KOPT-K1 (cell line): ENCODE data around the gene ANKS1A.

ENCODE experiments used
- H3K27ac ChIP-seq: fragments of 200-600 bp; sonication (generic); 2 replicates; pipeline ENCODE4 v1.5.1; 2016; ENCODE audit warnings: antibody characterized with exemption, mild to moderate bottlenecking, low read depth, low read length; ENCODE audit not compliant: poor library complexity, severe bottlenecking
- H3K36me3 ChIP-seq: fragments of 200-600 bp; sonication (generic); 2 replicates; pipeline ENCODE4 v1.5.1; 2017; ENCODE audit warnings: antibody characterized with exemption, mild to moderate bottlenecking, low read length, moderate library complexity; ENCODE audit not compliant: insufficient read depth
- H3K9me3 ChIP-seq: fragments of 200-600 bp; sonication (generic); 2 replicates; pipeline ENCODE4 v1.5.1; 2017; ENCODE audit warnings: antibody characterized with exemption, low read length, mild to moderate bottlenecking; ENCODE audit not compliant: insufficient read depth, poor library complexity, severe bottlenecking

ANKS1A gene

DNA sequence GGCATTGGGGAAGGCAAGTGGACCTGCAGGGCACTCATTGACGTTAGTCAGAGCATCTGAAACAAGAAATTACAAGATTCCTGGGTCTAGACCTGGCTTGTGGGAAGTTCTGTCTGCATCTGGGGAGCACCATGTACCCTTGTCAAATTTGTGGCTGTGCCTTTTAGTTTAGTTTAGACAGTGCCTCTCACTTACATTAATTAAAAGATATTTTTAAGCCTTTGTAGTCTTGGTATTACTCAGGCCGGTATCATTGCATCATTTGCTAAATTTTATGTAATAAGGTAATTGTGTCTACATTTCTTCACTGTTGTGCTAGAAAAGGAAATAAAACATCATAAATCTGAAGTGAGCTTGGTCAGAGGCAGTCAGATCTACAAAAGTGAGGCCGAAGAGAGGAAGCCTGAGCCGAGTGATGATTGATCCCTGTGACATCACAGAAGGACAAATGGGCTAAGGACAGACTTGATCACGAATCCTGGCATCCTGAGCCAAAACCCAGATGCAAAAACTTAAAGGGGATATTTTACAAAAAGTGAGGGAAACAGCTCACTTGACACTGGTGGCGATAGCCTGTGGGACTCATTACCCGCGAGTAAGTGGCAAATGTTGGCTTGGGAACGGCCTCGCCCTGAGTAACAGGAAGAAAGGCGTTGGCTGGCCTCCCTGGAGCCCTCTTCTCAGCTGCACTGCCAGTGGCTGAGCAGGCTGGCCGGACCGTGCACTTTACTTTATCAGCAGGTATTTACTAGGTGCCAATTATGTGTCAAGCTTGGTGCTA, 145.5 kb downstream of the ANKS1A start:
- Histone ChIP-seq H3K27ac (no peak overlapping the region), H3K9me3 (no peaks in the 10 kb centered on the region), H3K36me3 (no peaks in the 10 kb centered on the region)

DNA sequence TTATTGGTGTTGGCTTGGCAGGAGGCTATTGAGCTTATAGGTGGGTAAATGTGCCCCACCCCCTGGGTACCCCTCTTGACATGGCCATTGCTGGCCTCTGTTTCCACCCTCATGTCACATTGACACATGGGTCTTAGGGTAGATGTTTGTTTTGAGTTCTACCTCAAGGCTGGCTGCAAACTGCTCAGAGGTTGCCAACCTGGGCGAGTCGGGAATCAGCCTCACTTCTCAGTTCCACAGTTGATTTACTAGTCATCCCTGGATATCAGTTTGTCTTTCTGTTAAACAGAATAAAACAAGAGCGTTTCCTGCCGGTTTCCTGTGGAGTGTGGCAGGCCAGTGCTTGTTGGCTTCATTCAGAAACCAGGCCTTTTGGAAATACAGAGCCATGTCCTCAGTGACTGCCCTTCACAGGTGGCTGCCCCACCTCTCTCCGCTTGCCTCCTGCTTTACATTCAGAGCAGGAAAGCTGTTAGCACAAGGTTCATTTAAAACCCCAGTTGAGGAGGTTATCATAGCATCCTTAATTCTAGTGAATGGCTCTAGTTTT, 146.5 kb downstream of the ANKS1A start:
- Histone ChIP-seq H3K27ac (no peak overlapping the region), H3K9me3 (no peaks in the 10 kb centered on the region), H3K36me3 (no peaks in the 10 kb centered on the region)

DNA sequence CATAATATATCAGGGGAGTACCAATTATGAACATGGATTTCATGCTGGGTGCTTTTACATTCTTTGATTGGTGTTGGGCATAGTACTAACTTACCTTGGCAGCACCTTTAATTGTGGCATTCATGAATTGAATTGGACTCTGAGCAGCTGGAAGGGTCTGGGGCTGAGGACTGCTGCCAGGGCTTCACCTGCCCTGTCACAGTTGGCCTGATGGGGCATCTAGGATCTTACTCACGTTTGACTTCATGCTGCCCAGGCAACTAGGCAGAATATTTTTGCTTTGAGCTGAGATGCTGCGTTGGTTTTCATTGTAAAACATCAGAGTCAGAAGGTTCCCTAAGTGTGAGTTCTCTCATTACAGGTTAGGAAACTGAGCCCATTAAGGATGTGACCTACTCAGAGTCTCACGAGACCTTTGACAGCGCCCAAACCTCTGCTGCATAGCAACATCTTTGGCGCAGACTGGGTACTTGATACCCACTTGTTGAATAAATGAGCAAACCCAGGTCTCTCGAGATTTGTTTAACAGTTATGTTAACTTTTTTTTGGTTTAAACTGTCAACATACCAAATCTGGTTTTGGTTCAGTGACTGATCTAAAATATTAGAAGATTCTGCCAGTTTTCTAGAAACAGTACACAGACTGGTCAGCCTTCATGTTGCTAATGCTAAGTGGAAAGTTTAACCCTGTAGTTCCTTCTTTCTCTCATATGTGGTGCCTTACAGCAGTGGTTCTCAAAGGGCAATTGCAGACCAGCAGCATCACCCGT, 147.2 kb downstream of the ANKS1A start:
- Histone ChIP-seq H3K9me3 (no peaks in the 10 kb centered on the region), H3K36me3 (no peaks in the 10 kb centered on the region), H3K27ac (no peak overlapping the region)

DNA sequence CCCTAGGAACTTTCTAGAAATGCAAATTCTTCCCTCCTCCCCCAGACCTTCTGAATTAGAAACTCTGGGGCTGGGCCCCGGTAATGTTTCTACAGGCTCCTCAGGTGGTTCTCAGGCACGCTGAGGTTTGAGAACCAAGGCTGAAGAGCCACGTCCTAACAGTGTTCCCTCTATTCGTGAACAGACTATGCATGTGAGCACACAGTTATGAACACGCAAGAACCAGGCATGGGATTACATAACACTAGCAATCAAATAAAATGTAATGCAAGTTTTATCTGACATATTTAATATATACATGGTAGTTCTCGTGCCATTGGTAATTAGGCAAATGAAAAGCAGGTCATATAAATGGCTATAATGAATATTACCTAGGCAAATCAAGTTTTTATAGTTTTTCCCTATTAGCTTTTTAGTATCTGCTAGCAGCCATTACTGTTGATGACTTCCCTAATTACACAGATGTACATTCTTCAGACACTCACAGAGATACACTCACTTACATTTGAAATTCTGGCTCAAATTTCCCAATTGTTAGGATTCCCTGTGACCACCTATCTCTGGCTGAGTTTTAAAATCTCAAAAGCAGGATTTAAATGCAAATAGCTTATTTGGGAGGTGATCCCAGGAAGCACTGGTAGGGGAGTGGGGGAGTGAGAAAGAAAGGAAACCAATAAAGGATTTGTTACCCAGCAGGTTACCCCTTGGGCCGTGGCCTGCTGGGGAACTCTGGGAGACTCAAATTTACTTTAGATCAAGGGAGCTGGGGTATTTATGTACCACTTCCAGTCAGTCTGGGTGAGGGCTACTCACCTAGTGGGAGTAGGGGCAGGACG, 148.0 kb downstream of the ANKS1A start:
- H3K27ac ChIP-seq = no peak overlapping the region
- H3K9me3 ChIP-seq = no peaks in the 10 kb centered on the region
- no peaks in the 10 kb centered on the region for H3K36me3 ChIP-seq

DNA sequence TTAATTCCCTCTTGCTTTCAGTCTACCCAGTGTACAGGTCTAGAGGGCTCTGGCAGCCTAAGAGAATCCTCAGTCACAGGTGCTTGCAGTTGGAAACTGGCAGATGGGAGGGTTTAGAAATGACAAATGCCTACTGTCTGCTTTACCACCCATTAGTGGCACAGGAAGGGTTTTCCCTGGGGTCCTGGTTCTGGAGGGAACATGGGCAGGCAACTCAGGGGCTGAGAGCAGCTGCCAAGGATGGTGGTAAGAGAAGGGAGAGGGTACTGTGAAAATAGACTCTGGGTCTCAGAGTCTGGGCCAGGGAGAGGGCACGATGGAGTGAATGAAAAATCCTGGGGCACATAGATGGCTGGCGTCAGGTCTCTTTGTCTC, 148.6 kb downstream of the ANKS1A start:
- no peak overlapping the region for H3K27ac ChIP-seq
- no peaks in the 10 kb centered on the region for H3K36me3 ChIP-seq
- no peaks in the 10 kb centered on the region for H3K9me3 ChIP-seq

DNA sequence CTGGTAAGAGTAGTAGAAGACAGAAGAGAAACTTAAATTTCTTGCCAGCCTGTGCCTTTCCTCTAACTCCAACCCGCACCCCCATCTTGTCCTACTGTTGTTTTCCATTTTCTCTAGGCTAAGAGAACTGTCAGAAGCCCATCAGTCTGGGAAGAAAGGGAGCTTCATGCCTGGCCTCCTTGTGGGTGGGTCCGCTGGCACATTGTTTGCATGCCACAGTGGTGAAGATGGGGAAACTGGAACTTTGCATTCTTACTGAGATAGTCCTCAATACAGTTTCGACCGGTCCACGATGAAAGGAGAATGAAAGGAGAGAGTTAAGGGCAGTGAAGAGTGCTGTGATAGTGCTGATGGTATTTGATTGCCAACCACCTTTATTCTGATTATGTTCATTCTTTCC, 149.0 kb downstream of the ANKS1A start:
- H3K36me3 ChIP-seq = no peaks in the 10 kb centered on the region
- H3K9me3 ChIP-seq = no peaks in the 10 kb centered on the region
- no peak overlapping the region for H3K27ac ChIP-seq

DNA sequence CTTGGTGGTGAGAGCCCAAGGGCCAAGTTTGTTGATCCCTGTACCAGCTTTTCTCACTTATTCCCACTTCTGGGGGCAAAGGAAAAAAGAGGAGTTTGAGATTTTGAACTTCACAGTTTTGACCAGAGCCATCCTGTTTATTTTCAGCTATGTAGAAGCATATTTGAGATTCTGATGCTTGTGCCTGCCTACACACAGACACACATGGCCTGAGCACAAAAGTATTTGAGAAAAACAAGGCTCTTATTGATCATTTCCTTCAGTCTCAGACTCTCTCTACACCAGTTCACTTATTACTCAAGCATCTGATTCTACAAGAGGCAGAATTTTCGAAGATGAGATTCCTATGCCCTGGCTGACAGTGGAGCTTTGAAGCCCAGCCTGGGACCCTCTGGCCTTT, 151.3 kb downstream of the ANKS1A start:
- Histone ChIP-seq H3K9me3 (no peaks in the 10 kb centered on the region), H3K36me3 (no peaks in the 10 kb centered on the region), H3K27ac (no peak overlapping the region)

DNA sequence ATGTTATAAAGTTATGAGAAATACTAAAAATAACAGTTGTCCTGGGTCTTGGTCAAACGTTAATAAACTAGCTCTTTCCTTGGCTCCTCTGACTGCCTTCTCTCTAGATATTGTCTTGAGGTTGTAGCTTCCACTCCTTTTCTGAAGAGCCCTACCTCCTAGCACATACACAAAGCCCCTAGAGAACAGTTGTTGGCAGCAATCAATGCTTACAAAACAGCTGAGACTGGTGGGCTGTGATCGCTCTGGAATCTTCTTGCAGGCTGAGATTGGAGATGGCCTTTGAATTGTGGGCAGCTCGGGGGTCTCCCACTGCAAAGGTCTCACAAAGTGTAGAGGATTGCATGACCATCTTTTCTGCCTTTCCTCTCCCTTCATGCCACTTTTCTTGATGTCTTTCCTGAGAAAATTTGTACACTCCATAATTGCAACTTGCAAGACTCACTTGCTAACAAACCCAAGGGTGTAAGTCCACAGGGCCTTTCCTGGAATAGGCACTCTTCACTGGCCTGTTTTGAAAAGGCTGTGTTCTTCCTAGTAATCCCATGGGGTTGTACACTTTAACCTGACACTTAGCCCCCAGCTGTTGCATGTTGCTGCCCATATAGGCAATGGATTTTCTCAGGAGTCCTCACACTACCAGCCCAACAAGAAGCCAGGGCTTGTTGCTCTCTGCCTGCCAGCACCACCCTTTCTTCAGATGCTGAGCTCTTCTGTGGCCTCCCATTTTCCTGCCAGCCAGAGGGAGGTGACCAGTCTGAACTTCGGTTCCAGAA, 152.2 kb downstream of the ANKS1A start:
- Histone ChIP-seq H3K9me3 (no peaks in the 10 kb centered on the region), H3K36me3 (no peaks in the 10 kb centered on the region), H3K27ac (no peak overlapping the region)

DNA sequence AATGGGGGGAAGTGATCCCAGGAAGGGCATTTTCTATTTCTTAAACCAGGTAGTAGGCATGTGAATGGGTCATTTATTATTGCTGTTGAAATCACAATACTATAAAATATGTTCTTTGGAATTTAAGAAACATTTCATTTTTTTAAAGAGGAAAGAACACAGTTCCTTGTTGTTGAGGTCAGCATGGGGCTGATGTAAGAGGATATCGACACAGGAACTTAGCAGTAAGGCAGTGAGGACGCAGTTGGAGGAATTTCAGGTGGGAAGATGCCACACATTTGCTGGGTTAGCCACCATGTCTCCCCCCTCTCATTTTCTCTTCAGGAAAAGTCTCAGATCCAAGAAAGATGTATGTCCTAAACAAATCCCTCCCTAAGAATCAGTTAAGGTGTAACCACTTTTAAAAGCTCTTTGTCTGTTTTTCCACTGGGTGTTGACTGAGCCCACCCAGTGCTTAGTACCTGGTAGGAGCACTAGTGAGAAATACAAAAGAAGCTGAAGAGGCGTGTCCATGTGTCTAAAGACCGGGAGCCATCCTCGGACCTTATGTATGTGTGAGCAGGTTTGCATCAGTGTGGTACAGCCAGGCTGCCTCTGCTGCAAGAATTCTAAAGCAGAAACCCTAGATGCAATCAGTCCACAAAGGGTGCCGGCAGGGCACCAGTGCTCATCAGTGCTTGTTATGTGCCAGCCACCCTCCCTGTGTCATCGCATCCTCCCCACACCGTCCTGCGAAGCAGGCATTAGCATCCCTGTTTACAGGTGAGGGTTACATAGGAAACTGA, 153.2 kb downstream of the ANKS1A start:
- Histone ChIP-seq H3K9me3 (no peaks in the 10 kb centered on the region), H3K36me3 (no peaks in the 10 kb centered on the region), H3K27ac (no peak overlapping the region)

DNA sequence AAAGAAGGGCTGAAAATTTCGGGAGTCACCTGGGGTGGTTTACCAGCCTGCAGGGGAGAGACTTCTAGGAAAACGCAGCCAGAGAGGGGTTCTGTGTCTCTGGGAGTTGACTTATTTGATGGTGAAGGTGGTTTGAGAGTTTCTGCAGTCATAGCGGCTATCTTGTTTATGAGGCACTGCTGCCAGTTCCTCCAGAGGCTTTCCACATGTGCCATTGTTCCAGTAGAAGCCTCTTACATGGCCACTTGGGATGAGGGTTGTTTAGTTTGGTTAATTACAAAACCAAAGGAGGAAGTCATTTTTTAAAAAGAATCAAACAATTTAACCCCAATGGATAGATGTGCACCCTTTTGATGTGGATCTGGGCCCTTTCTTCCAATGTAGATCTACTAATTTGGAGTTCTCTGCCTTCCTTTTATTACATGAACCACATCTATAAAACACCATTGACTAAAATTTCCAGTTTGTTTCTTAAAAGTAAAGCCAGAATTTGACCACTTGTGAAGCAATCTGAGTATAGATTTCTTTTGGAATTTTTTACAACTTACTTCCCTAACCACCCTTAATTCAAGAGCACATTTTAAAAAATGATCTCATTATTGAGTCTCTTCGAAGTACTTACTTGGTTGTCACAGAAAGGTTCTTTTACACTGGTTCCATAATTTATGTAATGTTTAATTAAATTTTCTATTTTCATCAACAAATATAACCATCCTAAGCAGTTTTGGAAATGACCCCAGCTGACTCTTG, 154.5 kb downstream of the ANKS1A start:
- Histone ChIP-seq H3K27ac (no peak overlapping the region), H3K9me3 (no peaks in the 10 kb centered on the region)

DNA sequence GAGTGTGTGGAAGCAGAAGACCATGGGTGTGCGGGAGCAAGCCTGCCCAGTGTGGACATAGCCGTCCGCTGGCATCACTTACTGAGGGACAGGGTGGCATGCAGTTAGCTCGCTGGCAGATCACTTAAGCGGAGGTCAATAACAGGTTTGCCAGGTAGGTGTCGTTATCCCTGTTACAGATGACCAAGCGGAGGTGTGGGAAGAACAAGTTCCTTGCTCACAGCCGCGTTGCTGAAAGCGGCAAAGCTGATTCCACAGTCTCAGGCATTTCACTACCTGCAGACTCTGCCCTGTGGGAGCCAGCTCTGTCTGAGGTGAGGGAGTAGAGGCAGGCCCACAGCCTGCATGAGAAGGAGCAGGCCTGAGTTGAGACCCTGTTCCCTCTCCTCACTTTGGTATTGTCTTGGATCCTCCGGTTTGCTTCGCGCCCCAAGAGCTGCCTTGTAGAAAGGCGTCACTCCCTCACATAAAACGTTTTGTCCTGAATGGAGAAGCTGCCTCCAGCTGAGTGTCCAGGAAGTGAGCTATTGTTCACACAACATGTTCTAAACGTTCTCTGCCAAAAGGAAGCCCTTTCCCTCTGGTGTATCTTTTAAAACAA, 155.2 kb downstream of the ANKS1A start:
- Histone ChIP-seq H3K27ac (no peak overlapping the region), H3K36me3 (no peaks in the 10 kb centered on the region), H3K9me3 (no peaks in the 10 kb centered on the region)

More for the DNA sequence above, 154.5 kb downstream of the ANKS1A start:
- H3K36me3 ChIP-seq = no peaks in the 10 kb centered on the region

DNA sequence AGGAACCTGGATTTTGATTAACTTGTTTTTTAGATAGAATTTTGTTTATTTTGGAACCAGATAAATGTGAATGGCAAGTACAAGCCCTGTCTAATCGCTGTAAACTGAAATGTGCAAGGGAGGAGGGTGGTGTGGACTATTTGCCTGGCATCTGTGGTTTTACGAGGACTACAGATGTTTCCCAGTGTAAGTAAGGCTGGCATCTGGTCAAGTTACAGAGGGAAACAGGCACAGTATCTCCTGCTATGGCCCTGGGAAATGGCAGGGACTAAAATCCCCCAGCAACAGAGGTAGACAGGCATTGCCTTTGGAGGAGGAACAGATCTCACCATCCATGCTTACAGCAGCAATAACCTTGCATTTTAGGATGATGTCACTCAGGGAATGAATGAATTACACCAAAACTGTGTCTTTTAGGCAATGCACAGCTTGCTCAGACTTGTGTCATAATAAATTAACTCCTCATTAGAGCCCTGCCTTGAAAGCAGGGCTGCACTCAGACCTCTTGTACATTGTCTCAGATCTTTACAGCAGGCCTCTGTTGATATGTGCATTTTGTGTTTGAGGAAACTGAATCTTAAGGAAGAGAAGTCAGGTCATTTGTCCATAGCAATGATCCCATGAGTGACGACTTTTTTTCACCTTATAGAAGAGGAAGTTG, 155.8 kb downstream of the ANKS1A start:
- H3K36me3 ChIP-seq = no peaks in the 10 kb centered on the region
- no peak overlapping the region for H3K27ac ChIP-seq
- H3K9me3 ChIP-seq = no peaks in the 10 kb centered on the region
